HepG2 (cell line): ENCODE results near the gene HAP1. TPM values are rescaled to one million over a fixed set of nuclear protein-coding genes. Genes with fewer than 3 reads are reported as not detected.

Experiments used
- ATAC-seq: fragments of 200-7000 bp; cut with Tn5 transposase; 3 replicates; pipeline ENCODE4 v1.9.1; 2020; ENCODE audit warnings: mild to moderate bottlenecking, moderate library complexity
- BruUV-seq: library from RNA; stranded (reverse); fragments of 400-500 nt; replicated peaks from 2 replicates; lab custom pipeline; 2021; lab: Mats Ljungman, UMichigan
- CTCF ChIA-PET: fragments of 300-600 bp; formaldehyde crosslinking; extraction: SDS; loops from one replicate; lab custom pipeline; 2021; ENCODE audit warnings: low total read pairs, inconsistent platforms, low intra/inter-chr PET ratio; lab: Yijun Ruan, JAX
- POLR2A ChIA-PET: fragments of 350-600 bp; sonication (Branson Sonifier 250); formaldehyde crosslinking; loops from one replicate; lab custom pipeline; 2020; ENCODE audit warnings: antibody characterized with exemption, inconsistent platforms; lab: Yijun Ruan, JAX
- DNase-seq: peaks from one replicate; pipeline ENCODE4 v3.0.0-alpha.2; 2015; ENCODE audit warnings: low spot score
- FAIRE-seq: peaks from 3 replicates; lab custom pipeline; 2011; peaks lifted over from hg19 to GRCh38; lab: Jason Lieb, UNC
- H2AFZ ChIP-seq: one replicate; pipeline ENCODE4 v1.6.1; 2011; ENCODE audit warnings: low read length, inconsistent platforms
- H3K27ac ChIP-seq: fragments of 300-600 bp; 3 replicates; pipeline ENCODE4 v1.8.0; 2011; ENCODE audit warnings: mixed run types, mild to moderate bottlenecking, mixed read lengths, low read length, inconsistent platforms; ENCODE audit not compliant: insufficient read depth; ENCODE audit errors: extremely low read length
- H3K27me3 ChIP-seq, 2 experiments: fragments of 200-600 bp in 1 of 2; 2 replicates in 1 of 2; 3 replicates in 1 of 2; pipeline versions ENCODE4 v1.6.0 to v1.8.0; 2011; ENCODE audit warnings: low read length in 2 of 2, mild to moderate bottlenecking in 2 of 2, moderate library complexity in 2 of 2, inconsistent platforms in 1 of 2; ENCODE audit not compliant: insufficient read depth in 2 of 2, control insufficient read depth in 1 of 2
- H3K36me3 ChIP-seq, 2 experiments: fragments of 200-600 bp in 1 of 2; replicated peaks in 1 of 2; 2 replicates in 1 of 2; 3 replicates in 1 of 2; pipeline versions ENCODE4 v1.5.1 to v1.8.0; 2011; ENCODE audit warnings: low read length in 2 of 2, inconsistent platforms in 1 of 2; ENCODE audit not compliant: insufficient read depth in 2 of 2, control insufficient read depth in 1 of 2
- H3K4me1 ChIP-seq: 2 replicates; pipeline ENCODE4 v1.5.1; 2012; ENCODE audit warnings: low read length, inconsistent platforms; ENCODE audit not compliant: insufficient read depth
- H3K4me2 ChIP-seq: 2 replicates; pipeline ENCODE4 v1.6.0; 2011; ENCODE audit warnings: low read depth, low read length, inconsistent platforms
- H3K4me3 ChIP-seq, 3 experiments: fragments of 200-600 bp in 1 of 3; sonication (generic), shearing (Covaris generic) in 1 of 3; replicated peaks in 1 of 3; 2 replicates each; pipeline ENCODE4 v1.5.1; 2011 to 2016; ENCODE audit warnings: low read length in 3 of 3, inconsistent platforms in 2 of 3, low read depth in 2 of 3, mild to moderate bottlenecking in 2 of 3, control low read depth in 1 of 3, mixed read lengths in 1 of 3; ENCODE audit not compliant: insufficient read depth in 1 of 3
- H3K79me2 ChIP-seq: one replicate; pipeline ENCODE4 v1.6.1; 2011; ENCODE audit warnings: low read length, inconsistent platforms; ENCODE audit not compliant: insufficient read depth
- H3K9ac ChIP-seq: 2 replicates; pipeline ENCODE4 v1.6.0; 2011; ENCODE audit warnings: mild to moderate bottlenecking, low read depth, low read length, inconsistent platforms; ENCODE audit not compliant: insufficient read depth
- H3K9me3 ChIP-seq: 2 replicates; pipeline ENCODE4 v1.5.1; 2012; ENCODE audit warnings: mild to moderate bottlenecking, low read length
- H4K20me1 ChIP-seq: 2 replicates; pipeline ENCODE4 v1.6.0; 2011; ENCODE audit warnings: inconsistent platforms, mild to moderate bottlenecking, low read length, moderate library complexity; ENCODE audit not compliant: insufficient read depth
- EP300 ChIP-seq, 3 experiments: sonication (generic) in 1 of 3; formaldehyde crosslinking in 1 of 3; IDR thresholded peaks; 2 replicates each; pipeline versions ENCODE4 v1.5.1 to v1.6.1; 2011 to 2020; ENCODE audit warnings: low read depth in 2 of 3, low read length in 2 of 3, borderline replicate concordance in 1 of 3, improper control_type of control experiment in 1 of 3, mild to moderate bottlenecking in 1 of 3, missing genetic modification reagents in 1 of 3, moderate library complexity in 1 of 3
- NCOA2 ChIP-seq: sonication (generic); formaldehyde crosslinking; IDR thresholded peaks from 2 replicates; pipeline ENCODE4 v1.8.0; 2022; ENCODE audit warnings: inconsistent platforms
- NR2C2 ChIP-seq: sonication (generic); formaldehyde crosslinking; IDR thresholded peaks from 2 replicates; pipeline ENCODE4 v1.4.0; 2020; ENCODE audit warnings: missing genetic modification reagents, mild to moderate bottlenecking, moderate library complexity, borderline replicate concordance
- SALL2 ChIP-seq: sonication (generic); formaldehyde crosslinking; IDR thresholded peaks from 2 replicates; pipeline ENCODE4 v1.8.1; 2023; ENCODE audit warnings: mild to moderate bottlenecking, missing genetic modification reagents, inconsistent platforms
- SP1 ChIP-seq, 2 experiments: fragments of 450-650 bp in 1 of 2; sonication (generic) in 1 of 2; formaldehyde crosslinking in 1 of 2; IDR thresholded peaks; 2 replicates each; pipeline versions ENCODE4 v1.4.0 to v1.6.1; 2016 to 2020; ENCODE audit warnings: missing genetic modification reagents in 1 of 2
- YEATS4 ChIP-seq: sonication (generic); formaldehyde crosslinking; IDR thresholded peaks from 2 replicates; pipeline ENCODE4 v1.4.0; 2020; ENCODE audit warnings: missing genetic modification reagents, borderline replicate concordance
- ZFP90 ChIP-seq: sonication (generic); formaldehyde crosslinking; IDR thresholded peaks from 2 replicates; pipeline ENCODE4 v1.8.0; 2022; ENCODE audit warnings: missing genetic modification reagents, mild to moderate bottlenecking, inconsistent platforms, borderline replicate concordance
- ZNF75D ChIP-seq: sonication (generic); formaldehyde crosslinking; IDR thresholded peaks from 2 replicates; pipeline ENCODE4 v1.8.1; 2023; ENCODE audit warnings: missing genetic modification reagents, mild to moderate bottlenecking, borderline replicate concordance
- WGBS: methylation state at CpG from one replicate; pipeline ENCODE4 v1.1.6; 2017; ENCODE audit warnings: low lambda C conversion rate; 5-methylcytosine and 5-hydroxymethylcytosine counted together
- in situ Hi-C: cut with HindIII; loops from 2 replicates; pipeline ENCODE4 v1.10.0; 2017; ENCODE audit warnings: low pct_unique_long_range_greater_than_20kb; ENCODE audit not compliant: extremely low pct_ligation_motif_present
- intact Hi-C: fragments of 100-400 bp; cut with micrococcal nuclease; formaldehyde crosslinking; loops from one replicate; pipeline ENCODE4 v1.10.0; 2022; ENCODE audit not compliant: unreplicated experiment
- polyA plus RNA-seq, 8 experiments: library from polyadenylated mRNA; depleted of rRNA in 3 of 8; stranded (reverse) in 7 of 8; unstranded in 1 of 8; fragments of >200 nt; fragmentation: Illumina TruSeq in 4 of 8; extraction: Trizol in 4 of 8; gene quantifications; 2 replicates each; pipeline versions ENCODE4 v1.2.1 to v1.2.3, GENCODE V29; 2011 to 2016; ENCODE audit warnings: low read depth in 4 of 8, missing spikeins in 1 of 8, mixed read lengths in 1 of 8; ENCODE audit not compliant: insufficient read depth in 1 of 8
- total RNA-seq, 5 experiments: library from RNA; depleted of rRNA; stranded (reverse); fragments of >200 nt; fragmentation: Illumina TruSeq; extraction: Trizol; gene quantifications; 2 replicates each; pipeline ENCODE4 v1.2.3, GENCODE V29; 2016; ENCODE audit warnings: low read depth in 1 of 5
- TF ChIP-seq, protein P1 (sequence below): IDR thresholded peaks from 2 replicates; pipeline ENCODE4 v1.6.1; 2018; ENCODE audit warnings: missing genetic modification reagents, mild to moderate bottlenecking, missing compliant biosample characterization
- TF ChIP-seq, protein P2 (sequence below): sonication (generic); formaldehyde crosslinking; IDR thresholded peaks from 2 replicates; pipeline ENCODE4 v1.4.0; 2020; ENCODE audit warnings: missing genetic modification reagents, borderline replicate concordance
- TF ChIP-seq, protein P3 (sequence below): sonication (generic); formaldehyde crosslinking; IDR thresholded peaks from 2 replicates; pipeline ENCODE4 v1.5.1; 2020; ENCODE audit warnings: missing genetic modification reagents, mild to moderate bottlenecking, borderline replicate concordance

The HAP1 gene
- total and polyA plus RNA-seq, 2 of the 13 experiments (the other 11 are each of a cell fraction or from before 2014, with no cell fraction given), result 0.07 TPM

DNA sequence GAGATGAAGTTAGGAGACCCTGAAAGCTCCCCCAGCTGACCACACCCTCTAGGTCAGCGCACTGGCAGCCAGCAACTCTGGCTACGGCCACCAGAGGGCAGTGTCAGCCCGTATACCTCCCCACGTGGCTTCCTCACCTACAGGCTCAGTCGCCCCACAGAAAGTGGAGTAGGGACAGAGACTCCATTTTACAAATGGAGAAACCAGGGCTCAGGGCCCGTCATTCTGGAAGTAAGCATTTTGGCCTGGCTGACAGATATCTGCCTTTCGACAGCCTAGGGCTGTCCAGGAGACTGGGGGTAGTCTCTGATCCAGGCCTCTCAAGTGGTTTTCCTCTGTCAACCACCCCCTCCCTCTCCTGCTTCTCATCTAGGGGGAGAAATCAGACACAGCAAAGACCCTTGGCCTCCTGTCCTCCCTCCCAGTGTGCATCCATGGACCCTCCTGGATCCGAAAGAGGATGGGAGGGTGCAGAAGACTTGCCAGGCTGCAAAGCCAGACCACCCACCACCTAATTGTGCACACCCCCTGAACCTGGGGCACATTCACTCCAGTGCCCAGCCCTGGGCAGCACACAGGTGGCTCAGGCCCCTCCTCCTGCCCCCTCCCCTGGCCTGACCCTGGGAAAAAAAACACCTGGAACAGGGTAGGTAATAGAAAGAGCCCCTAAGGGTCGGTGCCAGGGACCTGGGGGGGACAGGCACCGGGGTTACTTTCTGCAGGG is 3.8 kb upstream of the HAP1 start (continued):
- TF ChIP-seq, protein P1, sequence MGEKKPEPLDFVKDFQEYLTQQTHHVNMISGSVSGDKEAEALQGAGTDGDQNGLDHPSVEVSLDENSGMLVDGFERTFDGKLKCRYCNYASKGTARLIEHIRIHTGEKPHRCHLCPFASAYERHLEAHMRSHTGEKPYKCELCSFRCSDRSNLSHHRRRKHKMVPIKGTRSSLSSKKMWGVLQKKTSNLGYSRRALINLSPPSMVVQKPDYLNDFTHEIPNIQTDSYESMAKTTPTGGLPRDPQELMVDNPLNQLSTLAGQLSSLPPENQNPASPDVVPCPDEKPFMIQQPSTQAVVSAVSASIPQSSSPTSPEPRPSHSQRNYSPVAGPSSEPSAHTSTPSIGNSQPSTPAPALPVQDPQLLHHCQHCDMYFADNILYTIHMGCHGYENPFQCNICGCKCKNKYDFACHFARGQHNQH (CRISPR knock-in tag), result peak; percentile 76; the same call in 1 of the 2 replicates
- TF ChIP-seq, protein P2, sequence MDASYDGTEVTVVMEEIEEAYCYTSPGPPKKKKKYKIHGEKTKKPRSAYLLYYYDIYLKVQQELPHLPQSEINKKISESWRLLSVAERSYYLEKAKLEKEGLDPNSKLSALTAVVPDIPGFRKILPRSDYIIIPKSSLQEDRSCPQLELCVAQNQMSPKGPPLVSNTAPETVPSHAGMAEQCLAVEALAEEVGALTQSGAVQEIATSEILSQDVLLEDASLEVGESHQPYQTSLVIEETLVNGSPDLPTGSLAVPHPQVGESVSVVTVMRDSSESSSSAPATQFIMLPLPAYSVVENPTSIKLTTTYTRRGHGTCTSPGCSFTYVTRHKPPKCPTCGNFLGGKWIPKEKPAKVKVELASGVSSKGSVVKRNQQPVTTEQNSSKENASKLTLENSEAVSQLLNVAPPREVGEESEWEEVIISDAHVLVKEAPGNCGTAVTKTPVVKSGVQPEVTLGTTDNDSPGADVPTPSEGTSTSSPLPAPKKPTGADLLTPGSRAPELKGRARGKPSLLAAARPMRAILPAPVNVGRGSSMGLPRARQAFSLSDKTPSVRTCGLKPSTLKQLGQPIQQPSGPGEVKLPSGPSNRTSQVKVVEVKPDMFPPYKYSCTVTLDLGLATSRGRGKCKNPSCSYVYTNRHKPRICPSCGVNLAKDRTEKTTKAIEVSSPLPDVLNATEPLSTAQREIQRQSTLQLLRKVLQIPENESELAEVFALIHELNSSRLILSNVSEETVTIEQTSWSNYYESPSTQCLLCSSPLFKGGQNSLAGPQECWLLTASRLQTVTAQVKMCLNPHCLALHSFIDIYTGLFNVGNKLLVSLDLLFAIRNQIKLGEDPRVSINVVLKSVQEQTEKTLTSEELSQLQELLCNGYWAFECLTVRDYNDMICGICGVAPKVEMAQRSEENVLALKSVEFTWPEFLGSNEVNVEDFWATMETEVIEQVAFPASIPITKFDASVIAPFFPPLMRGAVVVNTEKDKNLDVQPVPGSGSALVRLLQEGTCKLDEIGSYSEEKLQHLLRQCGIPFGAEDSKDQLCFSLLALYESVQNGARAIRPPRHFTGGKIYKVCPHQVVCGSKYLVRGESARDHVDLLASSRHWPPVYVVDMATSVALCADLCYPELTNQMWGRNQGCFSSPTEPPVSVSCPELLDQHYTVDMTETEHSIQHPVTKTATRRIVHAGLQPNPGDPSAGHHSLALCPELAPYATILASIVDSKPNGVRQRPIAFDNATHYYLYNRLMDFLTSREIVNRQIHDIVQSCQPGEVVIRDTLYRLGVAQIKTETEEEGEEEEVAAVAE (CRISPR knock-in tag), result 0 out of 2 replicates have a peak, but pooled peaks have one; percentile 45
- TF ChIP-seq SP1 (IDR thresholded peaks at IDR 0.05) (no peak), SP1 (CRISPR knock-in tag; IDR thresholded peaks at IDR 0.05) (no peak)

DNA sequence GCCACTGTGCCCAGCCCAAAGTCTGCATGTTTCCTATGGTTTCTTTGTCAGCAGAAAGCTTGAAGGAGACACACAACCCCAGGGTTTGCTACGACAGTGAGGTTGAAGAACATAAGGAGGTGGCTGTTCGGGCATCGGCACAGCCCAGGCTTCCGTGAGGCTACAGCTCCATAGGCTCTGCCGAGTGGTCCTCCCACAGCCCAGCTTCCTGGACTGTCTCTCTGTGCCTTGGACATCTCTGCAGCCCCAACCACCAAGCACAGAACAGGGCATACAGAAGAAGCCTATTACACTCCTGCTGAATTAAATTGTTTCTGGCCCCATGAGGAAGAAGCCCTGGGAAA is 3.2 kb upstream of the HAP1 start:
- ChIA-PET CTCF (interaction anchor here (0.8 to 3.8 kb wide), 7 partner anchors 35 to 222 kb away, joined by 4 to 97 read pairs (median 9); partner anchors contain the start of genes FKBP10, JUP and P3H4), POLR2A (interaction anchor here (0.9 to 1.5 kb wide), 6 partner anchors 36 to 65 kb away, joined by 3 to 6 read pairs (median 4); partner anchors contain the start of gene JUP)
- intact Hi-C loops, result loop anchor here (1.0 kb wide), 2 partner anchors 64 to 222 kb away; no protein-coding TSS in a partner anchor
- ATAC-seq (peak; percentile 5), FAIRE-seq (no peak), DNase-seq (no peak)
- no peak overlapping the region for H3K9ac ChIP-seq
- BruUV-seq, result no TSS peak
- H3K27me3 ChIP-seq, result peaks cover 18 to 62% of the 10 kb centered on the region in 2 experiments
- no peak overlapping the region for H3K27ac ChIP-seq
- H3K4me1 ChIP-seq, result peaks cover 38% of the 10 kb centered on the region
- H3K9me3 ChIP-seq, result no peaks in the 10 kb centered on the region
- no peaks in the 10 kb centered on the region for H3K36me3 ChIP-seq
- no peaks in the 10 kb centered on the region for H4K20me1 ChIP-seq
- H3K79me2 ChIP-seq, result no peaks in the 10 kb centered on the region
- 17% methylated on average over 5 of the region's 5 CpGs for WGBS
- H3K4me3 ChIP-seq, result no peak overlapping the region
- no peak overlapping the region for H3K4me2 ChIP-seq
- in situ Hi-C loops, result loop anchor here (5.0 kb wide), 2 partner anchors 65 to 220 kb away; no protein-coding TSS in a partner anchor
- H2AFZ ChIP-seq, result no peak overlapping the region
- no peak for TF ChIP-seq ZFP90 (CRISPR knock-in tag)
- no peak for TF ChIP-seq NR2C2 (CRISPR knock-in tag)
- TF ChIP-seq SALL2, result no peak
- TF ChIP-seq NCOA2 (CRISPR knock-in tag), result no peak
- TF ChIP-seq YEATS4 (CRISPR knock-in tag), result no peak
- TF ChIP-seq EP300 (IDR thresholded peaks at IDR 0.05; ENCODE audit: low read depth in 2 of 2, low read length in 2 of 2), result no peak
- TF ChIP-seq EP300 (CRISPR knock-in tag; IDR thresholded peaks at IDR 0.05; ENCODE audit: borderline replicate concordance), result no peak
- TF ChIP-seq, protein P3, sequence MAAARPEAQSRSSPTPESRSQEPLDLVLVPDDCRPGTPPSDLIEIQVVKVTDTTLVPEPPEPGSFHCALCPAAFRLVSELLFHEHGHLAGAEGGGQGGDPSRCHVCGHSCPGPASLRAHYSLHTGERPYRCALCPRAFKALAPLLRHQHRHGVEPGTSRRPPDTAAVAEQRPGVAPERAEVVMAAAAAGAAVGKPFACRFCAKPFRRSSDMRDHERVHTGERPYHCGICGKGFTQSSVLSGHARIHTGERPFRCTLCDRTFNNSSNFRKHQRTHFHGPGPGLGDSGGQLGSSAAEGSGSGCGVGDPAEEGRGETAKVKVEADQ, result 0 out of 2 replicates have a peak, but pooled peaks have one; percentile 8
- peak; percentile 9; the same call in 1 of the 2 replicates for TF ChIP-seq ZNF75D (CRISPR knock-in tag)
